Suppressor macrophage treated with lipopolysaccharide for 4 hours (primary cell): ENCODE measurements around the gene CDC42SE2.

Source experiments
- DNase-seq: peaks from one replicate; pipeline ENCODE4 v3.0.0-alpha.2; 2020

Gene CDC42SE2

GRCh38 chr5:131263648-131264450, at the start of gene CDC42SE2:
Gene CDC42SE2, plus strand, starts transcription at chr5:131264053. Its CDS starts 95,441 bp downstream, at chr5:131359494.
- DNase-seq = peak; percentile 95

- DNase-seq = no peak
Observed at GRCh38 chr5:131214609-131215227, 49.1 kb upstream of the CDC42SE2 start.

- DNase-seq = no peak
Observed at GRCh38 chr5:131217791-131218190, 46.1 kb upstream of the CDC42SE2 start.

GRCh38 chr5:131218392-131218791, 45.5 kb upstream of the CDC42SE2 start:
- no peak for DNase-seq

GRCh38 chr5:131220566-131220965, 43.3 kb upstream of the CDC42SE2 start:
- DNase-seq = no peak

GRCh38 chr5:131221008-131221703, 42.7 kb upstream of the CDC42SE2 start:
- DNase-seq = no peak

- peak; percentile 58 for DNase-seq
Observed at GRCh38 chr5:131221888-131222287, 42.0 kb upstream of the CDC42SE2 start.

- no peak for DNase-seq
Observed at GRCh38 chr5:131222731-131223130, 41.1 kb upstream of the CDC42SE2 start.

GRCh38 chr5:131223751-131224386, 40.0 kb upstream of the CDC42SE2 start:
- DNase-seq = no peak

- peak; percentile 93 for DNase-seq
Observed at GRCh38 chr5:131224387-131225201, 39.3 kb upstream of the CDC42SE2 start.

- no peak for DNase-seq
Observed at GRCh38 chr5:131225282-131225974, 38.4 kb upstream of the CDC42SE2 start.

- DNase-seq = no peak
Observed at GRCh38 chr5:131226899-131227298, 37.0 kb upstream of the CDC42SE2 start.

- DNase-seq = no peak
Observed at GRCh38 chr5:131228646-131229045, 35.2 kb upstream of the CDC42SE2 start.

GRCh38 chr5:131229623-131230022, 34.2 kb upstream of the CDC42SE2 start:
- DNase-seq = no peak

GRCh38 chr5:131230406-131230805, 33.4 kb upstream of the CDC42SE2 start:
- no peak for DNase-seq

- peak; percentile 71 for DNase-seq
Observed at GRCh38 chr5:131239686-131240085, 24.2 kb upstream of the CDC42SE2 start.

GRCh38 chr5:131242728-131243255, 21.1 kb upstream of the CDC42SE2 start:
- peak; percentile 95 for DNase-seq

- no peak for DNase-seq
Observed at GRCh38 chr5:131245312-131245711, 18.5 kb upstream of the CDC42SE2 start.

- no peak for DNase-seq
Observed at GRCh38 chr5:131245948-131246347, 17.9 kb upstream of the CDC42SE2 start.

- DNase-seq = no peak
Observed at GRCh38 chr5:131246504-131246903, 17.3 kb upstream of the CDC42SE2 start.

GRCh38 chr5:131250751-131251475, 12.9 kb upstream of the CDC42SE2 start:
- peak; percentile 75 for DNase-seq
